Neural progenitor cell (in vitro differentiated cells): ENCODE data around the gene TNIK. TPM values are rescaled to one million over a fixed set of nuclear protein-coding genes. Genes with fewer than 3 reads are reported as not detected.

ENCODE experiments used
- DNase-seq: peaks from one replicate; pipeline ENCODE4 v3.0.0-alpha.2; 2016; ENCODE audit warnings: low spot score
- H2AFZ ChIP-seq: fragments of 200-600 bp; sonication (generic); replicated peaks from 2 replicates; pipeline ENCODE4 v1.6.1; 2016; ENCODE audit warnings: antibody characterized with exemption
- H3F3A ChIP-seq: fragments of 200-600 bp; sonication (generic); 2 replicates; pipeline ENCODE4 v1.6.1; 2016; ENCODE audit warnings: antibody characterized with exemption, low read depth
- H3K27ac ChIP-seq: fragments of 200-600 bp; sonication (generic); 2 replicates; pipeline ENCODE4 v1.5.1; 2016; ENCODE audit warnings: mild to moderate bottlenecking
- H3K27me3 ChIP-seq: fragments of 200-600 bp; sonication (generic); 2 replicates; pipeline ENCODE4 v1.6.1; 2016; ENCODE audit warnings: mild to moderate bottlenecking, moderate library complexity
- H3K36me3 ChIP-seq: fragments of 200-600 bp; sonication (generic); 2 replicates; pipeline ENCODE4 v1.5.1; 2016
- H3K4me1 ChIP-seq: fragments of 200-600 bp; sonication (generic); 2 replicates; pipeline ENCODE4 v1.6.1; 2016; ENCODE audit warnings: mixed run types
- H3K4me2 ChIP-seq: fragments of 200-600 bp; sonication (generic); 2 replicates; pipeline ENCODE4 v1.6.1; 2016
- H3K4me3 ChIP-seq: fragments of 200-600 bp; sonication (generic); 2 replicates; pipeline ENCODE4 v1.5.1; 2016
- H3K79me2 ChIP-seq: fragments of 200-600 bp; sonication (generic); 2 replicates; pipeline ENCODE4 v1.6.1; 2016; ENCODE audit warnings: low read depth
- H3K9ac ChIP-seq: fragments of 200-600 bp; sonication (generic); 2 replicates; pipeline ENCODE4 v1.6.1; 2016
- H3K9me3 ChIP-seq: fragments of 200-600 bp; sonication (generic); 2 replicates; pipeline ENCODE4 v1.5.1; 2016; ENCODE audit warnings: low read depth
- H4K20me1 ChIP-seq: fragments of 200-600 bp; sonication (generic); 2 replicates; pipeline ENCODE4 v1.6.1; 2016; ENCODE audit warnings: low read depth
- H3K27ac Mint-ChIP-seq: 3 replicates; pipeline ENCODE4 v1.8.0; 2021; ENCODE audit warnings: mixed read lengths
- H3K27me3 Mint-ChIP-seq: 2 replicates; pipeline ENCODE4 v1.8.0; 2022; ENCODE audit warnings: low read depth, mild to moderate bottlenecking, inconsistent platforms, moderate library complexity, mixed read lengths; ENCODE audit not compliant: insufficient read depth
- H3K36me3 Mint-ChIP-seq: 3 replicates; pipeline ENCODE4 v1.8.0; 2021; ENCODE audit warnings: mixed read lengths
- H3K4me1 Mint-ChIP-seq: 3 replicates; pipeline ENCODE4 v1.8.0; 2021; ENCODE audit warnings: mixed read lengths
- H3K4me3 Mint-ChIP-seq: 3 replicates; pipeline ENCODE4 v1.8.0; 2021; ENCODE audit warnings: mild to moderate bottlenecking, moderate library complexity, mixed read lengths
- H3K9me3 Mint-ChIP-seq: 3 replicates; pipeline ENCODE4 v1.8.0; 2020; ENCODE audit warnings: mixed read lengths
- EZH2 ChIP-seq: fragments of 200-600 bp; sonication (generic); IDR thresholded peaks from 2 replicates; pipeline ENCODE4 v1.6.1; 2017; ENCODE audit warnings: antibody characterized with exemption, mild to moderate bottlenecking, moderate library complexity
- EZH2phosphoT487 ChIP-seq: fragments of 200-600 bp; sonication (generic); IDR thresholded peaks from 2 replicates; pipeline ENCODE4 v1.6.1; 2017; ENCODE audit warnings: antibody characterized with exemption
- total RNA-seq: library from RNA; depleted of rRNA; stranded (reverse); fragments of >200 nt; gene quantifications from 2 replicates; pipeline ENCODE4 v1.2.3, GENCODE V29; 2015; ENCODE audit warnings: low replicate concordance
- TF ChIP-seq, protein P1 (sequence below): fragments of 200-600 bp; sonication (generic); IDR thresholded peaks from 2 replicates; pipeline ENCODE4 v1.5.1; 2017; ENCODE audit warnings: antibody characterized with exemption, mild to moderate bottlenecking

The TNIK gene
- total RNA-seq, 1 donor from 2014 or later, result 3.0 TPM

- Histone ChIP-seq H3F3A (no peaks in the 10 kb centered on the region), H3K79me2 (no peaks in the 10 kb centered on the region), H3K9me3 (no peaks in the 10 kb centered on the region), H3K4me1 (peaks cover 6% of the 10 kb centered on the region), H3K9ac (no peak overlapping the region), H3K4me3 (no peak overlapping the region), H3K27me3 (no peaks in the 10 kb centered on the region), H3K27ac (no peak overlapping the region), H4K20me1 (no peaks in the 10 kb centered on the region), H3K36me3 (peaks cover 4% of the 10 kb centered on the region), H3K4me2 (no peak overlapping the region), H2AFZ (peak overlapping the region; percentile 9)
- DNase-seq, result no peak
- H3K4me3 Mint-ChIP-seq, result no peak overlapping the region
- H3K4me1 Mint-ChIP-seq, result peaks cover 10% of the 10 kb centered on the region
- no peak overlapping the region for H3K27ac Mint-ChIP-seq
- H3K9me3 Mint-ChIP-seq, result peaks cover 14% of the 10 kb centered on the region
- peaks cover 50% of the 10 kb centered on the region for H3K36me3 Mint-ChIP-seq
- TF ChIP-seq, protein P1, sequence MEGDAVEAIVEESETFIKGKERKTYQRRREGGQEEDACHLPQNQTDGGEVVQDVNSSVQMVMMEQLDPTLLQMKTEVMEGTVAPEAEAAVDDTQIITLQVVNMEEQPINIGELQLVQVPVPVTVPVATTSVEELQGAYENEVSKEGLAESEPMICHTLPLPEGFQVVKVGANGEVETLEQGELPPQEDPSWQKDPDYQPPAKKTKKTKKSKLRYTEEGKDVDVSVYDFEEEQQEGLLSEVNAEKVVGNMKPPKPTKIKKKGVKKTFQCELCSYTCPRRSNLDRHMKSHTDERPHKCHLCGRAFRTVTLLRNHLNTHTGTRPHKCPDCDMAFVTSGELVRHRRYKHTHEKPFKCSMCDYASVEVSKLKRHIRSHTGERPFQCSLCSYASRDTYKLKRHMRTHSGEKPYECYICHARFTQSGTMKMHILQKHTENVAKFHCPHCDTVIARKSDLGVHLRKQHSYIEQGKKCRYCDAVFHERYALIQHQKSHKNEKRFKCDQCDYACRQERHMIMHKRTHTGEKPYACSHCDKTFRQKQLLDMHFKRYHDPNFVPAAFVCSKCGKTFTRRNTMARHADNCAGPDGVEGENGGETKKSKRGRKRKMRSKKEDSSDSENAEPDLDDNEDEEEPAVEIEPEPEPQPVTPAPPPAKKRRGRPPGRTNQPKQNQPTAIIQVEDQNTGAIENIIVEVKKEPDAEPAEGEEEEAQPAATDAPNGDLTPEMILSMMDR, result no peak
- TF ChIP-seq EZH2phosphoT487, result no peak
- no peak for TF ChIP-seq EZH2
- H3K27me3 Mint-ChIP-seq, result no peaks in the 10 kb centered on the region
These were observed 294.2 kb downstream of the TNIK start for GRCh38 chr3:171165983-171166382.

DNA sequence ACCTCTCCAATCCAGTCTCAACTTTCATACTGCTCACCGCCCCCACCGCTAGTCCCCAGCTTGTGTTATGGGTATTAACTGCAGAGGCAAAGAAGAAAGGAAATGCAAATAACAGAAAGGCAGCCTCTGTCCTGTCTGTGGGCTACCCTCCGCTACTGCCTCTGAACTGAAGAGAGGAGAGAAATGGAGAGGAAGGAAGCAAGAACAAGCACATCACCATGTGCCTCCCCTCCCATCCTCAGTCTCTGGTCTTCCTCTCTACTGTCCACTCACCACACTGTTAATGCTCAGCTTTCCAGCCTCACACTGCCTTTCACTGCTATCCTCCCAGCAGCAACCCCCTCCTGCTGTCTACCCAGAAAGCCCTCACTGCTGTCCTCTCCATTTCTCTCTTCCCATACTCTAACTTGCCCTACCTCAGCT is 294.7 kb downstream of the TNIK start:
- DNase-seq, result no peak
- Mint-ChIP-seq H3K9me3 (peaks cover 14% of the 10 kb centered on the region), H3K36me3 (peaks cover 55% of the 10 kb centered on the region), H3K27me3 (no peaks in the 10 kb centered on the region), H3K27ac (no peak overlapping the region), H3K4me3 (no peak overlapping the region), H3K4me1 (peaks cover 10% of the 10 kb centered on the region)
- H3K36me3 ChIP-seq, result peaks cover 4% of the 10 kb centered on the region
- H2AFZ ChIP-seq, result peak overlapping the region; percentile 9
- H3K9me3 ChIP-seq, result no peaks in the 10 kb centered on the region
- H3K79me2 ChIP-seq, result no peaks in the 10 kb centered on the region
- H3K27me3 ChIP-seq, result no peaks in the 10 kb centered on the region
- TF ChIP-seq EZH2phosphoT487, result no peak
- TF ChIP-seq, protein P1, result no peak
- no peak for TF ChIP-seq EZH2
- H3K27ac ChIP-seq, result no peak overlapping the region
- no peak overlapping the region for H3K9ac ChIP-seq
- no peak overlapping the region for H3K4me3 ChIP-seq
- no peaks in the 10 kb centered on the region for H3F3A ChIP-seq
- H3K4me1 ChIP-seq, result peaks cover 6% of the 10 kb centered on the region
- H3K4me2 ChIP-seq, result no peak overlapping the region
- H4K20me1 ChIP-seq, result no peaks in the 10 kb centered on the region

GRCh38 chr3:171164067-171164465 is 296.1 kb downstream of the TNIK start:
- H3K36me3 Mint-ChIP-seq, result peaks cover 63% of the 10 kb centered on the region
- no peaks in the 10 kb centered on the region for H3K27me3 ChIP-seq
- no peak overlapping the region for H3K27ac Mint-ChIP-seq
- H2AFZ ChIP-seq, result no peak overlapping the region
- no peak overlapping the region for H3K27ac ChIP-seq
- H3K9me3 ChIP-seq, result no peaks in the 10 kb centered on the region
- no peaks in the 10 kb centered on the region for H3F3A ChIP-seq
- H3K4me1 Mint-ChIP-seq, result peaks cover 12% of the 10 kb centered on the region
- DNase-seq, result no peak
- TF ChIP-seq, protein P1, result no peak
- TF ChIP-seq EZH2phosphoT487, result no peak
- TF ChIP-seq EZH2, result no peak
- no peaks in the 10 kb centered on the region for H3K79me2 ChIP-seq
- no peak overlapping the region for H3K4me2 ChIP-seq
- no peak overlapping the region for H3K4me3 Mint-ChIP-seq
- peaks cover 4% of the 10 kb centered on the region for H3K36me3 ChIP-seq
- H3K27me3 Mint-ChIP-seq, result no peaks in the 10 kb centered on the region
- H3K4me3 ChIP-seq, result no peak overlapping the region
- H3K9me3 Mint-ChIP-seq, result peaks cover 14% of the 10 kb centered on the region
- H3K4me1 ChIP-seq, result peaks cover 6% of the 10 kb centered on the region
- H4K20me1 ChIP-seq, result no peaks in the 10 kb centered on the region
- H3K9ac ChIP-seq, result no peak overlapping the region
